ENCODE data around the gene SLC19A1.

GRCh38 chr21:45448283-45448809, 93.9 kb downstream of the SLC19A1 start:
- TF ChIP-seq CTCF (conservative IDR thresholded peaks at IDR 0.05) (no peak), ZFX (IDR thresholded peaks at IDR 0.05) (no peak)

Measured in C4-2B (cell line).